ENCODE measurements around the gene HIVEP1.

GRCh38 chr6:12148841-12149240 is 136.7 kb downstream of the HIVEP1 start:
- TF ChIP-seq CTCF (conservative IDR thresholded peaks at IDR 0.05; ENCODE audit: low read depth, low read length) (no peak), EZH2 (IDR thresholded peaks at IDR 0.05; ENCODE audit: low read length, unreplicated experiment) (no peak)
